ENCODE data around the gene POLR3B. TPM values are rescaled to one million over a fixed set of nuclear protein-coding genes. Genes with fewer than 3 reads are reported as not detected.

The POLR3B gene
- total RNA-seq, 1 donor from 2014 or later = 8.1 TPM

DNA sequence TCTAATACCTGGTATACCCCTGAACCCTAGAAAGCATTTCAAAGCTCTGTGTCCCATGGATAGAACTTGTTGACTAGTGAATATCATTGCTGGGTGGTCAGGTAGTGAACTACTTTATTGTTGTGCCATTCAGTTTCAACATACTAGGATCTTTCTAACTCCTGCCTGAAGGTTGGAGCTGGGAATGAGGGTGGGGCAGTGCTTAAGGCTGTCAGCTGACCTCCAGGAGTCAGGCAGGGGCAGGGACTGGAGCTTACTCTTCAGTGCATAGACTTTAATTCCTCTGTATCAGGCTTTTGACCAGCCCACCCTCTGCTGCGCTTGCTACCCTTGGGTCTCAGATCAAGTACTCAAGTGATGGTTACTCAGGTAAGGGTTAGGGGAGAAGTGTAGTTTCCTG lies 122.7 kb downstream of the POLR3B start:
- TF ChIP-seq, protein P1, sequence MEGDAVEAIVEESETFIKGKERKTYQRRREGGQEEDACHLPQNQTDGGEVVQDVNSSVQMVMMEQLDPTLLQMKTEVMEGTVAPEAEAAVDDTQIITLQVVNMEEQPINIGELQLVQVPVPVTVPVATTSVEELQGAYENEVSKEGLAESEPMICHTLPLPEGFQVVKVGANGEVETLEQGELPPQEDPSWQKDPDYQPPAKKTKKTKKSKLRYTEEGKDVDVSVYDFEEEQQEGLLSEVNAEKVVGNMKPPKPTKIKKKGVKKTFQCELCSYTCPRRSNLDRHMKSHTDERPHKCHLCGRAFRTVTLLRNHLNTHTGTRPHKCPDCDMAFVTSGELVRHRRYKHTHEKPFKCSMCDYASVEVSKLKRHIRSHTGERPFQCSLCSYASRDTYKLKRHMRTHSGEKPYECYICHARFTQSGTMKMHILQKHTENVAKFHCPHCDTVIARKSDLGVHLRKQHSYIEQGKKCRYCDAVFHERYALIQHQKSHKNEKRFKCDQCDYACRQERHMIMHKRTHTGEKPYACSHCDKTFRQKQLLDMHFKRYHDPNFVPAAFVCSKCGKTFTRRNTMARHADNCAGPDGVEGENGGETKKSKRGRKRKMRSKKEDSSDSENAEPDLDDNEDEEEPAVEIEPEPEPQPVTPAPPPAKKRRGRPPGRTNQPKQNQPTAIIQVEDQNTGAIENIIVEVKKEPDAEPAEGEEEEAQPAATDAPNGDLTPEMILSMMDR (IDR thresholded peaks at IDR 0.05) = no peak
- DNase-seq (ENCODE audit: extremely low spot score, unreplicated experiment) = no peak
- no peaks in the 10 kb centered on the region for H3K4me1 Mint-ChIP-seq (ENCODE audit: unreplicated experiment)
- H3K9me3 Mint-ChIP-seq (ENCODE audit: unreplicated experiment) = no peaks in the 10 kb centered on the region
- no peaks in the 10 kb centered on the region for H3K27me3 Mint-ChIP-seq (ENCODE audit: unreplicated experiment)
- H3K27ac Mint-ChIP-seq (ENCODE audit: unreplicated experiment) = no peak overlapping the region
- H3K4me3 Mint-ChIP-seq (ENCODE audit: unreplicated experiment) = no peak overlapping the region
- peaks cover 10% of the 10 kb centered on the region for H3K36me3 Mint-ChIP-seq (ENCODE audit: unreplicated experiment)

DNA sequence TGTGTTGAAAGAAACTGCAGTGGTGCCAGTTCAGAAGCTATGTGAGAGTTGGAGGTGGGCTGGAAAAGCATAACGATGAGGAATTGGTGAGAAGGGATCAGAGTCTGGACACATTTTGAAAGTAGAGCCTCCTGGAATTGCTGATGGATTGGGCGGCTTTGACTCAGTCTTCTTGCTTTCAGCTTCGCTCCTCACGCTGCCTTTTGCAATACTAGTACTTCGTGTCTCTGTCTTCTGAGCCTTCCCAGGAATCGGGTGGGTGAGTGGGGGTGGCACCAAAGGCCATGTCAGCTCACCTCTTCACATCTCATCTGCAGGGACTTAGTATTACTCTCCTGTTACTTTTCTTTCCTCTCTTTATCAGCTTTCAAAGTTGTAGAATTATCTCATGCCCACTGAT lies 123.7 kb downstream of the POLR3B start:
- TF ChIP-seq, protein P1 (IDR thresholded peaks at IDR 0.05) = no peak
- Mint-ChIP-seq H3K9me3 (ENCODE audit: unreplicated experiment) (no peaks in the 10 kb centered on the region), H3K4me3 (ENCODE audit: unreplicated experiment) (no peak overlapping the region), H3K36me3 (ENCODE audit: unreplicated experiment) (peaks cover 10% of the 10 kb centered on the region), H3K4me1 (ENCODE audit: unreplicated experiment) (no peaks in the 10 kb centered on the region), H3K27me3 (ENCODE audit: unreplicated experiment) (no peaks in the 10 kb centered on the region), H3K27ac (ENCODE audit: unreplicated experiment) (no peak overlapping the region)
- DNase-seq (ENCODE audit: extremely low spot score, unreplicated experiment) = no peak

DNA sequence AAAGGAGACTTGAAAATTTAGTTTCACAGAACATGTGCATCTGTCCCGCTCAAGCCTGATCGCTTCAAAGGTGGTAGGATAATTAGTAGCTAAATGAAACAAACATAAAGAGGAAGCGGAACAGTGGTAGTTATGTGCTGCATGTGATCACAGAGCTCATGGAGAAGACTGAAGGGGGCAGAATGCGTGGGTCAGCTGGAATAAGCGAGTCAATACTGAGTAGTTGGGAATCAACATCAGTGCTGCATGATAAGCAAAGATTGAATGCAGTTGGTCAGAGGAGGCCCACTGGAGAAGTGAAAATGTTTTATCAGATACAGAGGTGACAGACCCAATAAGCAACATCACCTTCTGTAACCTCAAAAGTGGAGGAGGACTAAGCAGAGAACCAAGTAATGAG lies 130.1 kb downstream of the POLR3B start:
- no peak for DNase-seq (ENCODE audit: extremely low spot score, unreplicated experiment)
- Mint-ChIP-seq H3K27me3 (ENCODE audit: unreplicated experiment) (no peaks in the 10 kb centered on the region), H3K36me3 (ENCODE audit: unreplicated experiment) (peaks cover 2% of the 10 kb centered on the region), H3K4me3 (ENCODE audit: unreplicated experiment) (no peak overlapping the region), H3K9me3 (ENCODE audit: unreplicated experiment) (no peaks in the 10 kb centered on the region), H3K4me1 (ENCODE audit: unreplicated experiment) (no peaks in the 10 kb centered on the region), H3K27ac (ENCODE audit: unreplicated experiment) (no peak overlapping the region)
- TF ChIP-seq, protein P1 (IDR thresholded peaks at IDR 0.05) = no peak

DNA sequence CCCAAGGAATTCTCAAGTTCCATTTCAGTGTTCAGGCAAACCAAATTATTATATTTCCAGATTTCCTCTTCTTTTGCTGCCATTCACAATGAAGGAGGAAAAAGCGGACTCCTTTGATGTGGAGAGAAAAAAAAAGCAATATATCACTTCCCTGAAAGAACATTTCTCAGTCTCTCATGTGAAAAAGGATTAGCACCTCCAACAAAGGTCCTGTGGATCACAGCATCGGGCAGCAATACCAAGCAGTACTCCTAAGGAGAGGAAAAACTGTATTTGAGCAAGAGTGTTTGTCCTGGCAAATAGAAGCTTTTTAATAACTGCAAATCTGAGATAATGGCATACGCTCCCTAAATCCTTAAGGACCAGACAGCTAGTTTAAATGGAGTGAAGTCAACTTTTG lies 131.3 kb downstream of the POLR3B start:
- H3K27ac Mint-ChIP-seq (ENCODE audit: unreplicated experiment) = no peak overlapping the region
- no peak for DNase-seq (ENCODE audit: extremely low spot score, unreplicated experiment)
- peaks cover 2% of the 10 kb centered on the region for H3K36me3 Mint-ChIP-seq (ENCODE audit: unreplicated experiment)
- no peak overlapping the region for H3K4me3 Mint-ChIP-seq (ENCODE audit: unreplicated experiment)
- no peaks in the 10 kb centered on the region for H3K27me3 Mint-ChIP-seq (ENCODE audit: unreplicated experiment)
- TF ChIP-seq, protein P1 (IDR thresholded peaks at IDR 0.05) = no peak
- no peaks in the 10 kb centered on the region for H3K4me1 Mint-ChIP-seq (ENCODE audit: unreplicated experiment)
- no peaks in the 10 kb centered on the region for H3K9me3 Mint-ChIP-seq (ENCODE audit: unreplicated experiment)

DNA sequence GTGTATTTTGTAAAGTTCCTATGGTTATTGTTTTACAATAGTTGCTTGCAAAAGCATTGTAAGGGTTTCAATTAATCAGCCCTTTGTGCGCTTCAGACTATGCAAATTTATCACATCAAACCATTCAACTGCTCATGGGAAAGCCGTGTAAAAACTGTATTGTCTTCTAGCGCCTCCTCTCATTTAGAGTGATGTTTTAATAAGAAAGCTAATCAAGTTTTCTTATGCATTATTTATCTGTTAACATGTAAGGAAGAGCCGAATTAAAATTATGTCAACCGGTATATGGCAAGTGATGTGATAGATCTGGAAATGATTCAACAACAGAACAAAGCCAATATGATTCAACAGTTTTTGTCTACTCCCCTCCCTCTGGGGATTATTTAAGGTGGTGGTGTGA lies 132.7 kb downstream of the POLR3B start:
- H3K9me3 Mint-ChIP-seq (ENCODE audit: unreplicated experiment) = no peaks in the 10 kb centered on the region

More for the DNA sequence above, 132.7 kb downstream of the POLR3B start:
- no peak for DNase-seq (ENCODE audit: extremely low spot score, unreplicated experiment)
- TF ChIP-seq, protein P1 (IDR thresholded peaks at IDR 0.05) = no peak
- H3K36me3 Mint-ChIP-seq (ENCODE audit: unreplicated experiment) = peaks cover 2% of the 10 kb centered on the region
- H3K27ac Mint-ChIP-seq (ENCODE audit: unreplicated experiment) = no peak overlapping the region
- no peak overlapping the region for H3K4me3 Mint-ChIP-seq (ENCODE audit: unreplicated experiment)
- no peaks in the 10 kb centered on the region for H3K4me1 Mint-ChIP-seq (ENCODE audit: unreplicated experiment)
- no peaks in the 10 kb centered on the region for H3K27me3 Mint-ChIP-seq (ENCODE audit: unreplicated experiment)

Measured in osteocyte (in vitro differentiated cells).